HG02870 (cell line): ENCODE results near the gene INSL4.

Experiments
- ATAC-seq: cut with Tn5 transposase; IDR thresholded peaks from one replicate; pipeline ENCODE4 v1.9.1; 2021; ENCODE audit warnings: mild to moderate bottlenecking, moderate library complexity; ENCODE audit not compliant: unreplicated experiment

The INSL4 gene

GRCh38 chr9:5231212-5231611, at the start of gene INSL4:
INSL4 (plus strand) TSS chr9:5231419; CDS start chr9:5231524, 105 bp downstream.
- ATAC-seq: no peak

DNA sequence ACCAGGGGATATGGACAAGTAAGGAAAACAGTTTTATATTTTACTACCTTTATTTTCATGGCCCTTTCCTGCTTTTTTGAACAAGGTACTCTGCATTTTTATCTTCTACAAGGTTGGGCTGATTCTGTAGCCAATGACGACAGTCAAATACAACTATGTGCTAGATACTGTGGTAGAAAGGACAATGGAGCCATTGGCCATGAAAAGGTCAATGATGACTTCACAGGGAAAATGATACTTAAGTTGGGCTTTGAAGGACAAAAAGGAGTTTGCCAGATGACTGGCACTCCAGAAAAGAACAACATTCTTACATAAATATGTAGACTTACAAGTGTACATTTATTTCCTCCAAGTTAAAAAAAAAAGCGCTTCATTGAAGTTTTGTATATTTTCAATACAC, 46.4 kb upstream of the INSL4 start:
- ATAC-seq: no peak

GRCh38 chr9:5185220-5185840, 45.9 kb upstream of the INSL4 start, which contains the start of gene INSL6:
INSL6 (minus strand) TSS chr9:5185639; CDS start chr9:5185602, 37 bp downstream.
- ATAC-seq: no peak

DNA sequence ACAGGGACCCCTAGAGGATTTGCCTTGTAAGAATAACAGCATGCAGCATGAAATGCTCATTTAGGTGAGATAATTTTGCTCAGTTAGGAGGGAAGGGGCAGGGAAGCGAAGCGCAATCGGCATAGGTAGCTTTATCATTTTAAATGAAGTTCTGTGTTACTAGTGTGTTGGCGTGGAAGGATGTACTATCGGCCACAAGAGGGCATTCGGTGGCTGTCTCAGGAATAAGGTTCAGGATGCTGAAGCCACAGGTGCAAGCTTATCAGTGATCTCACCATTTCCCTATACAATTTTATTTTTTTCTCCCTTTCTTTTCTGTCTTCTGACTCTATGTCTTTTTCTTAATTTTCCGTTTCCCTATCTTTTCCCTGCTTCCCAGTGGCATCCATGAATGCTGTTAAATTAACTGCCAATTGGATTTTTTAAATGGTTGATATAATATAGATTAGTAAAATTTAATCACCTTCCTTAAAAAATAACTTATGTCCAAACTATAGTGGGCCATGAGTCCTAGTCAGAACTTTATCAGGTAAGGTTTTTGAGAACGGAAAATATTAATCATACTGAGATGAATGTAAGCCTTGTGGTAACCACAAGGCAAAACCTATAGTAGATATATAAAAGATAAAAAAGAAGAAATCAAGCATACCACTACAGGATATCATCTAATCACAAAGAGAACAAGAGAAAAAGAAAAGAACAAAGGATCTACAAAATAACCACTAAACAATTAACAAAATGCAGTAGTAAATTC, 44.6 kb upstream of the INSL4 start:
- no peak for ATAC-seq

DNA sequence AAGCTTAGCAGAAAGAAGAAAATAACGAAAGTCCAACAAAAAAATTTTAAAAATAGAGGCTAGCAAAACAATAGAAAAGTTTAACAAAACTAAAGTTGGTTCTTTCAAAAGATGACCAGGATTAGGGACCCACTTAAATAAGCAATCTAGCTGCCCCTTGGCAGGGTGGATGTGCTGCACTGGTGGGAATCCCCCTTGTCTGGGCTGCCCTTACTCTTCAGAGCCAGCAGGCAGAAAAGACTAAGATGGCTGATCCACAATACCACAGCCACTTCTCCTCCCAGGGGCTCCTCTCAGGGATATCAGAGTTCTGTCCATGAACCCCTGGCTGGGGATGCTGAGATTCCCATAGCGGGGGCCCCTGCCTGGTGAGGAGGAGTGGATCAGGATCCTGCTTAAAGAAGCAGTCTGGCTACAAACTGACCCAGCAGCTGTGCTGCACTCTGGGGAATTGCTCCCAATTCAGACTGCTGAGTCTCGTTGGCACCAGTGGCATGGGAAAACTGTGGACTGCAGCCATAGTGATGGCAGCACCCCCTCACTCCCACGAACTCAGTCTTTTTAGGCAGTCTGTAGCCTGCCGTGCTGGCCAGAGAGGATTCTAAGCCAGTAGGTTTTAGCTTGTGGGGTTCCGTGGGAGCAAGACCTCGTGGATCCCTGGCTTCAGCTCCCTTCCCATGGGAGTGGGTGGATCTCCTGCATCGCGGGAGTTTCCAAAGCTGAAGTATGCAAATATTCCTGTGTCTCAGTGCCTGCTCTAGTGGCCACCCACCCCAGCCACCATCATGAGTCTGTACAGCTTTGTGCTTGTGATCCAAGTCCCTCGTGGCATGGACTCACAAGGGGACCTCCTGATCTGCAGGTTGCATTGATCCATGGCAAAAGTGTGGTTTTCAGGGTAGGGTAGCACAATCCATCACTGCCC, 42.9 kb upstream of the INSL4 start:
- no peak for ATAC-seq

DNA sequence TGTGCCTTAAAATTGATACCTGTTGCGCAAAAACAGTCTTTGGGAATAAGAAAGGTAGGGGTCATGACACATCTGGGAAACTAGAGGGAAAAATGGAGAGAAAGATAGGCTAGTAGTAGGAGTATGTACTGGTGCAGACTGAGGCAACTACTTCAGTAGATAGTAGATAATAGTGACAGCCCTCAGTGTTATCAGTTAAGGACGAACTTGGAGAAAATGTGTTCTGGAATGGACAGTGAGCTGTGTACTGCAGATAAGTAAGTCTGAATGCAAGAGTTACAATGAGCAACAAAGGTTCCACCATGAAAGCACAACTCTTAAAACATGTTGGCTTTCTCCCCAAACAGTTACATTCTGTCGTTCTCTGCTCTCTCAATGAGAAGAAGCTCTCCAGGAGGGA, 39.2 kb upstream of the INSL4 start:
- no peak for ATAC-seq

DNA sequence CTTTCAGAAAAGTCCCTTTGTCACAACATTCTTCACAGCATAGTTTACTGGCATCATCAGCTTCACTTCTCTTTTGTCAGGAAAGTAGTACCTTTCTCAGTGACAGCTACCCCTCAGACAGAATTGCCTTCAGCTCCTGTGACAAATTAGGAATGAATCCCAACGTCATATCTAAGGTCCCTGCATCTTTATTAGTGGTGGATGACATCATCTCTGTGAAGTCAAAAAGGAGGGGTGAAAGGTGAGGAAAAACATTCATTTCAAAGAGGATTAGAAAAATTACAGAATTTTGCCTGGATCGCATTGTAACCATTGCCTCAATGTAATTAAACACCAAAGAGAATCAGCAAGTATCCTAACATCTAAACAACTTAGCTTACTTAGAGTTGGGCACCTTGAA, 37.9 kb upstream of the INSL4 start:
- ATAC-seq: no peak

DNA sequence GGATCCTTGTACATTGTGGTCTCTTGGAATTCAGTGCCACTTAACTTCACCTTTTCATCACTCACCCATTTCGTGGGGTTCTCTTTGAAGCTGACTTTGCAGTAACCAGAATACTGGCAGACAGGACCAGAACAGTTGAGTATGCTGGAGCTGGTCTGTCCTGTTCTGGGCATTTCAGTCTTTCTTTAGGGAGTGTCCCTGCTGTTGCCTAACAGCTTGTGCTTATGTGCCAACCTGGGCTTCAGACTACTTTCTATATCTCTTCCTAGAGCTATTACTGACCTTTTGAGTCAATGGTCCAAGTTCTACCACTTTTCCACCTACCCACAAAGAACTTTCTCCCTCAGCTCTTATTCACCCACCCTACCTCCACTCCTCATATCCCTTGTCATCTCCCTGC, 35.8 kb upstream of the INSL4 start:
- ATAC-seq: no peak

DNA sequence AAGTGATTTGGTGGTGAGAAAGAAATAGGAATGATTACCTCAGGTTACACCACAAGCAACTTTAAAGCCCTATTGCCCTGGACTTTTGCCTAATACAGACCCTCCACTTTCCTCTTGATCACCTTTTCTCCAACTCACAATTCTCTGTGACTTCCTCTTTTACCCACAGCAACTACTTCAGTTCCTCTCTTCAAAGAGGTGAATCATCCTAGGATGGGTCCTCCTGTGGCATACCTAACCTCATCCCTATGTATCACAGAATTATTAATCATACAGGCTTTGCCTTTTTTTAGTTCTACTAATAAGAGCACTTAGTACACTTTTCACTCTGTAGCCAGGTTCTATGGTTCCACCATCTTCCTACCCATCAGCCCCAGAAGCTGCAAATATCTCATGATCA, 26.1 kb upstream of the INSL4 start:
- ATAC-seq: no peak

GRCh38 chr9:5230554-5230953, 665 bp upstream of the INSL4 start:
- ATAC-seq: no peak

GRCh38 chr9:5263351-5264218, 32.4 kb downstream of the INSL4 start:
- no peak for ATAC-seq

GRCh38 chr9:5264219-5264595, 33.0 kb downstream of the INSL4 start:
- ATAC-seq: no peak

DNA sequence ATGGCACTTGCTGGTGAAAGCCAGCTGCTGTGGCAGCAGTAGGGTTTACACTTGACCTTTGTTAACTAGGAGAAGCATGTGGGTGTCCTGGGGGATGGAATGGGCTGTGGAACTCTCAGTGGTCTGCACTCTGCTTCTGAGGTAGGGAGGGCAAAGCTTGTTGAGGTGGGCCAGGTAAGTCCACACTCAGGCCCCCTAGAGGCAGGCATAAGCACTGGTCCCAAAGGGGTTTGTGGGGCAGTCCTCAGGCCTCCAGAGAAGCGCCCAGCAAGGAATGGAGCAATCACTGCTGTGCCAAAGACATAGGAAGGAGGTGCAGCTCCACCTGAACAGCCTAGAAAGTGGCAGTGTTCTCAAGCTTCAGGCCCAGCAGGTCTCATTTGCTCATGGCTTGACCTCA, 34.7 kb downstream of the INSL4 start:
- no peak for ATAC-seq

- no peak for ATAC-seq
Measured at GRCh38 chr9:5269249-5269715, 38.1 kb downstream of the INSL4 start.

DNA sequence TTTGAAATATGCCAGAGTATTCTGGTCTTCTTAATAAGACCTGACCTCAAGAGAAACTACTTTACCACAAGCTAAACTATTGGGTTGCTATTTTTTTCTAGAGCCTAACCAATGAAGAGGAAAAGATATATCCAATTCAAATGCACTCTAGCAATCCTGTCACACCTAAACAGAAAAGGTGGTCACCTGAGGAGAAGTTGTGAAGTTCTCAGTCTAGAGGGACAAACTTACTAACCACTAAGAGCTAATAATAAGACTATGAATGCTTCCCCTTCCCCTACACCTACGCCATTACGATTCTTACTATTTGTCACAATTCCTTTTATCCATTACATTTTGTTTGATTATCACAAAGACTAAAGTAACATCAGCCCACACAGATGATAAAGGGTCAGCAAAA, 43.6 kb downstream of the INSL4 start:
- ATAC-seq: no peak

GRCh38 chr9:5278486-5278885, 47.3 kb downstream of the INSL4 start:
- peak; percentile 85 for ATAC-seq
